ENCODE measurements around the gene DXO. TPM values are rescaled to one million over a fixed set of nuclear protein-coding genes. Genes with fewer than 3 reads are reported as not detected.
A peak's percentile ranks its signal among the peaks of the same experiment; 100 is the strongest.
"Not testable (repeated sequence)": the region's sequence is repeated elsewhere in the genome, so short reads cannot be mapped to it uniquely, and the experiment has no call there.

DXO gene
- total RNA-seq, 1 experiment from 2014 or later = 61.6 TPM

DNA sequence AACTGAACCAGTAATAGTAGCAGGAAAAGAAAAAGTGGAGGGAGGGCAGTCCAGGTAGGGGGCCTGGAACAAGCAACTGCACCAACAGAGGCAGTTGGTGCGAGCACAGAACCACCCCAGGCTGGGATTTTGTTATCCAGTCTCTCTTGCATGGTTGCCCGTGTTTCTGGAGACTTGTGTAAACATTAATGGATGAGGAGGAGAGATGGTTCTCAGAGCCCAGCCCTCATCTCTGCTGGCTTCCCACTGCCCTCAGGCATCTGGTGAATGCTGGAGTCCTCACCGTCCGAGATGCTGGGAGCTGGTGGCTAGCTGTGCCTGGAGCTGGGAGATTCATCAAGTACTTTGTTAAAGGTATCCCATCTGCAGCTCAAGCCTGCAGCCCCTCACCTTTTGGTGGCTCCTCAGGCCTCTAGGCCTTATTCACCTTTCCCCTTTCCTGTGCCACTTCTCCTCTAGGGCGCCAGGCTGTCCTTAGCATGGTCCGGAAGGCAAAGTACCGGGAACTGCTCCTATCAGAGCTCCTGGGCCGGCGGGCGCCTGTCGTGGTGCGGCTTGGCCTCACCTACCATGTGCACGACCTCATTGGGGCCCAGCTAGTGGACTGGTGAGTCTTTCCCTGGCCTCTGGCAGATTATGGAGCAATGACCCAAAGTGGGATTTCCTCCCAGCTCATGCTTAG lies 8.4 kb upstream of the DXO start:
- DNase-seq (ENCODE audit: low spot score) = not testable (repeated sequence)

DNA sequence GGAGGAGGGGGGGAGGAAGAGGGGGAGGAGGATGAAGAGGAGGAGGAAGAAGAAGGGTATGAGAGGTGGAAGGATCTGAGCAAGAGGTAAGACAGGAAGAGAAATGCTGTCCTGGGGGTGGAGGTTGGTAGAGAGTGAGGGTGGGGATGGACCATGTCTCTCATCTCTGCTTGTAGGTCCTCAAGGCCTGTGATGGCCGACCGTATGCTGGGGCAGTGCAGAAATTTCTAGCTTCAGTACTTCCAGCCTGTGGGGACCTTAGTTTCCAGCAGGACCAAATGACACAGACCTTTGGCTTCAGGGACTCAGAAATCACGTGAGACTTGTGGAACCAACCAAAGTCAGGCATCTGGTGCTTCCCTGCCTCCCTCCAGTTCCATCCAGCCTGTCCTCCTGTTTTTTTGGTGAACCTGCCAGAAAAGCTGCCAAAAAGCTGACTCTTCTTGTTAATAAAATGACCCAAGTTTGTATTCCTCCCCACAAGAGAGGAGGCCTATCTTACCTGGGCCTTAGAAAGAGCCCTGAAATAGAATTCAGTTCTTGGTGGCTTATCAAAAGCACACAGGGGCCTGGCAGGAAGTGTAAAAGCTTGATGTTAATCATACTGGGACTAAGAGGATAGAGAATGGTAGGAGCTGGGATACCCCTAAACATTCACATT lies 7.4 kb upstream of the DXO start:
- DNase-seq (ENCODE audit: low spot score) = no peak

DNA sequence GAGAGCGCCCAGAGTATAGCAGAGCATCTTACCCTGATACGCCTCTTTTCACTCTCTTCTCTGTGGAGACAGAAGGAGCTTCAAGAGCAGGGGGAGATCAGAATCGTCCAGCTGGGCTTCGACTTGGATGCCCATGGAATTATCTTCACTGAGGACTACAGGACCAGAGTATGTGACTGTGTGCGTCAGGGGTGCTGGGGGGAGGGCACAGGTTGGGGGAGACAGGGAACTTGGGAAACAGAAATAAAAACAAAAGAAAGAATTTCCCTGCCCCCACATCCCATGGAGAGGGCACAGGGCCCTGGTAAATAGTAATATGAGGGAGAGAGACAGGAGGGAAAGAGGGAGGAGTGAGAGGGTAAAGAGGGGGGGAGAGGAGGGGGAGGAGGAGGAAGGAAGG lies 6.9 kb upstream of the DXO start:
- no peak for DNase-seq (ENCODE audit: low spot score)

DNA sequence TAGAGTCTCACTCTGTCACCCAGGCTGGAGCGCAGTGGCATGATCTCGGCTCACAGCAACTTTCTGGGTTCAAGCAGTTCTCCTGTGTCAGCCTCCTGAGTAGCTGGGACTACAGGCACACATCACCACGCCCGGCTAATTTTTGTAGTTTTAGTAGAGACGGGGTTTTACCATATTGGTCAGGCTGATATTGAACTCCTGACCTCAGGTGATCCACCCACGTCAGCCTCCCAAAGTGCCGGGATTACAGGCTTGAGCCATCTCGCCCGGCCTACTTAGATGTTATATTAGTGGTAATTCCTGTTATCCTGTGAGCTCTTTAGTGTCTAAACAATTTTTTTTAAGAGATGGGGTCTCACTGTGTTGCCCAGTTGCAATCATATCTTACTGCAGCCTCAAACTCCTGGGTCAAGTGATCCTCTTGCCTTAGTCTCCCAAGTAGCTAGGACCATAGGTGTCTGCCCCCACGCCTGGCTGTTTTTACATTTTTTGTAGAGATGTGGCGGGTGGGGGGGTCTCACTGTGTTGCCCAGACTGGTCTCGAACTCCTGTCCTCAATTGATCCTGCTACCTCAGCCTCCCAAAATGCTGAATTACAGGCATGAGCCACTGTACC lies 6.0 kb upstream of the DXO start:
- DNase-seq (ENCODE audit: low spot score) = no peak

DNA sequence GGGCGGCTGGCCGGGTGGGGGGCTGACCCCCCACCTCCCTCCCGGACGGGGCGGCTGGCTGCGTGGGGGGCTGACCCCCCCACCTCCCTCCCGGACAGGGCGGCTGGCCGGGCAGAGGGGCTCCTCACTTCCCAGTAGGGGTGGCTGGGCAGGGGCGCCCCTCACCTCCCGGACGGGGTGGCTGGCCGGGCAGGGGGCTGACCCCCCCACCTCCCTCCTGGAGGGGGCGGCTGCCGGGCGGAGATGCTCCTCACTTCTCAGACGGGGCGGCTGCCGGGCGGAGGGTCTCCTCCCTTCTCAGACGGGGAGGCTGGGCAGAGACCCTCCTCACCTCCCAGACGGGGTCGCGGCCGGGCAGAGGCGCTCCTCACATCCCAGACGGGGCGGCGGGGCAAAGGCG lies 4.1 kb upstream of the DXO start:
- not testable (repeated sequence) for DNase-seq (ENCODE audit: low spot score)

DNA sequence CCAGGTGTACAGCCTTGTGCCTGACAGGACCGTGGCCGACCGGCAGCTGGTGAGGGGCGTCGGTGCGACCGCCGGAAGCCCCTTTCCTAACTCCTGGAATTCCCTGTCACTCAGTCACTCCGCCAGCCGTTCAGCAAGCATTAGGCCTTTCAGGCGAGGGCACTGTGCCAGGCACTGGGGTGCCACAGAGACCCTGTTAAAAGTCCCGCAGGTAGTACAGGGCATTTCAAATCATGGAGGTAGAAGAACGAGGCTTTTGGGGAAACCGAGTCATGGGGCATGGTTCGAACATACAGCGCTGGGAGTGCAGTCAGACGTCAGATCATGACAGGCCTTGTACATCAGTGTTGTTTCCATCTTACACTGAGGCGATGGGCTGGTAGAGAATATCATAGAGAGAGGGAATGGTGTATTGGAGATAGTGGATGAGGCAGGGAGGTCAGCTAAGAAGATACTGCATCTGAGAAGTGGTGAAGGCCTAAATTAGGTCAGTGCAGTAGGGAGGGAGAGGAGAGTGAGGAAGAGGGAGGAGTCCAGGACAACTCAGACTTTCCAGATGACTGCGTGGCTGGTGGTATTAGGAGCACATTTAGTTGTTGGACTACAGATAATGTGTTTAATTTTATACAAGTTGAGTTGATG lies 892 bp upstream of the DXO start:
- no peak for DNase-seq (ENCODE audit: low spot score)

DNA sequence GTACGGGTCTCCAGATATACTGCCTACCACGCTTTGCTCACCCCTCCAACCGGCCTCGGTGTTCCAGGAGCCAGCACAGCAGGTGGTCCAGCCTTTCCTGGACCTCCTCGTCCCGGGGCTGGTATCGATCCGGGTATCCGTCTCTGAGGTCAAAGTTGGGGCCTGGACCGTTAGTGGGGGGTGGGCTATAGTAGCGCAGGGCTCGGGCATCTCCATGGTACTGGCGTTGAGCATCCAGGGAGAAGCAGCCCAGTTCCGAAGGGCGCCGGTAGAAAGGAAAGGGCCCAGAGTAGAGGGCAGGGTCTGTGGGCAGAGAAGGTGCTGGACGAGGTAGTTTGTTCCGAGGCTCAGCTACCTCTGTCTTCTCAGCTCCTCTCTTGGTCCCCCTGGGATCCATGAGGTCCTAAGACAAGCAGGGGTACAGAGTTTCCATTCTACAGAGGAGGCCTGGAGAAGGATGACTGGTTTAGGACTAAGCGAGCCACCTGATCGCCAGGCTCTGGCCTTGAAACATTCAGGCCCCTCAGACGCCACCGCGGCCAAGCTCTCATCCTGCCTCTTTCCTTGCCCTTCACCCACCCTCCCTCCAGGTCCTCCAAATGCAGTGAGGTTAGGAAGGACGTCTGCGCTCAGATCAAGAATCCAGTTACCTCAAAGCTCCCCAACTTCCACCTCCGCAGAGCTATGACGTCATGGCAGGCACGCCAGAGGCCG lies 502 bp downstream of the DXO start:
- DNase-seq (ENCODE audit: low spot score) = no peak

DNA sequence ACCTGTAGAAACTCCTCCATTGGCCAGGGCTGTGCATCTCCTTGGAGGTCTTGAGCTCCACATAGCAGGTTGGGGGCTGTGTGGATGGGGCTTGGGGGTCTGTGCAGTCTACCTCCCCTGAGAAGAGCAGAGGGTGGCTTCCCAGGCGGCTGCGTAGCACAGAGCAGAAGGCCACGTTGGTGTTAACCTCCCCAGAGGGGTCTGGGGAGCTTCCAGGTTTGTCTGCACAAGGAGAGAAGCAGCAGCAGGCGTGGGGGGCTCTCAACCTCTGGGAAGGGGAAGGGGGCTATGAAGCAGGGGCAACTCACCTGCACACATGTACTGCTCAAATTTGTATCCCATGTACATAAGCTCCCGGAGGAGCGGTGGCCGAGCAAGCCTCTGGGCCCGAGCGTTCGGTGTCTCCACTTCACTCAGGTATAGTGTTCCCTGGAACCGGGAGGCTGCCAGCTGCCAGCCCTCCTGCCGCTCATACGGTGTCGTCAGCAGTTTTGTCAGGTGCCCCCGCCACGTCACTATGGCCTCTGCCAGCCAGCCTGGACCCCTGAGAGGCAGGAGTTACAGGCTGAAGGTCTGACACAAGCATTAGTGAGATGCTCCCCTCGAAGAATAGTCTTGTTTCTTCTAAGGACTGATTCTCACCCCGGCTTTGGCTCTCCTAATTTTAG lies 1.2 kb downstream of the DXO start:
- DNase-seq (ENCODE audit: low spot score) = peak; percentile 19

DNA sequence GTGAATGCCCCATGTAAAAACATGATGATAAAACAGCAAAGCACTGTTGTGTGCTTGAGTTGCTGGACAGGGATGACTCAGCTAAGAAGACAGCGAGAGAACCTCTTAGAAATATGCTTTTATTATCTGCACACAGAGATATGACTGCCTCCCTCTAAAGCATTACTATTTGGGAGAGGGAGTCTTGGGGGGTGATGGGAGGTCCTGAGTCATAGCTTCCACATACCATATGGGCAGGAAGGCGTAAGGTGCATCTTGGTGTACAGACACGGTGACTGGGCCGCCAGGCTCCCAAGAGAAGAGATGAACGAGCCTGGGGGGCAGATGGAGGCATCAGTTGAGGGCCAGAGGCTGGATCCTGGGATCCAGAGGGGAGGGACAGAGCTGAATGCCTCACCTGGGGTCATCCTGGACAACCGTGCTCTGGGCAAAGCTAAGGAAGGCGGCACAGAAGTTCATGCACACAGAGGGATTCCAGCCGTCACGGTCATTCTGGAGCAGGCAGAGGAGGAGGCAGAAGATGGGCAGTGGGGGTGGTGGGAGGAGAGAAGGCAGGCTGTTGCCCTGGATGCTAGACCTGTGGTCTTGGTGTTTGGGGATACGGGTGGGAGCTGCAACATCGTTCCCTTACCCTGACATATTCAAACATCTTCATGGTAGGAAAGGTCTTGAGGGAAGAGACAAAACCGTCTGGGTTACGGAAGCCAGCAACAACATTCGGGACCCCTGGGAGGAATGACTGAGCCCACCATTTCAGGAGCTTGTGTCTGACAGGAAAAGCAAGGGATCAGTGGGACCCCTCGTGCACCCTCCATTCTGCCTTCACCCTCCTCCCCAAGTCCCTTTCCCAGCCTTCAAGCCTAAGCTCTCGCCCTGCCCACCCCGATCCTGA lies 2.0 kb downstream of the DXO start:
- DNase-seq (ENCODE audit: low spot score) = no peak

DNA sequence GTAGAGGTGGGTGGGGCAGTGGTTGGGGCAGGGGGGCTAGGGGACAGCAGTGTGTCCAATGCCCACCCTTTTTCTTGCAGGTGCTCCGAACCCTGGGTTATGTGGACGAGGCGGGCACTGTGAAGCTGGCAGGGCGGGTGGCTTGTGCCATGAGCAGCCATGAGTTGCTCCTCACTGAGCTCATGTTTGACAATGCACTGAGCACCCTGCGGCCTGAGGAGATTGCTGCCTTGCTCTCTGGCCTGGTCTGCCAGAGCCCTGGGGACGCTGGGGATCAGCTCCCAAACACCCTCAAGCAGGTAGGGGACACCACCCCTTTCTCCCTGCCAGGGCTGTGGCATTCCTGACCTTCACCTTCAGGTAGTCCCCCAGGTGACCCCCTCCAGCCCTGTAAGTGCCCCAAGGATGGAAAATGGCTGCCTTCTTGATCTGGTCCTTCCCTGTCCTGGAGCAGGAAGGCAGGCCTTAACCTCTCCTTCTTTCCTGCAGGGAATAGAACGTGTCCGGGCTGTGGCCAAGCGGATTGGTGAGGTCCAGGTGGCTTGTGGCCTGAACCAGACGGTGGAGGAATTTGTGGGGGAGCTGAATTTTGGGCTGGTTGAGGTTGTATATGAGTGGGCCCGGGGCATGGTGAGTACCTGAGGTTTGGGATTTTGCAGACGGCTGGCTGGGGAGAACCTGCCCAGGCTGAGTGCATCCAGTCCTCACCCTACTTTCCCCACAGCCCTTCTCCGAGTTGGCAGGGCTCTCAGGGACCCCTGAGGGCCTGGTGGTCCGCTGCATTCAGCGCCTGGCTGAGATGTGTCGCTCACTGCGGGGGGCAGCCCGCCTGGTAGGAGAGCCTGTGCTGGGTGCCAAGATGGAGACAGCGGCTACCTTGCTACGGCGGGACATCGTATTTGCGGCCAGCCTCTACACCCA lies 2.9 kb downstream of the DXO start:
- no peak for DNase-seq (ENCODE audit: low spot score)

DNA sequence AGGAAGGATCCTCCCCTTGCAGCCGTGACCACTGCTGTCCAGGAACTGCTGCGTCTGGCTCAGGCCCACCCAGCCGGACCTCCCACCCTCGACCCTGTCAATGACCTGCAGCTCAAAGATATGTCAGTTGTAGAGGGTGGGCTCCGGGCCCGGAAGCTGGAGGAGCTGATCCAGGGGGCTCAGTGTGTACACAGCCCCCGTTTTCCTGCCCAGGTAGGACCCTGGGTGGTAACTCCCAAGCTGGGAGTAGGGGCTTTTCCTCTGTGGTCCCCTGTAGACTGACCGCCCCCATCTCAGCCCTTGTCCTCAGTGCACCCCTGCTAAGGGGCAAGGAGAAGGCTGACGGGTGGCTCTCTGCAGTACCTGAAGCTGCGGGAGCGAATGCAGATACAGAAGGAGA lies 3.6 kb downstream of the DXO start:
- DNase-seq (ENCODE audit: low spot score) = no peak

DNA sequence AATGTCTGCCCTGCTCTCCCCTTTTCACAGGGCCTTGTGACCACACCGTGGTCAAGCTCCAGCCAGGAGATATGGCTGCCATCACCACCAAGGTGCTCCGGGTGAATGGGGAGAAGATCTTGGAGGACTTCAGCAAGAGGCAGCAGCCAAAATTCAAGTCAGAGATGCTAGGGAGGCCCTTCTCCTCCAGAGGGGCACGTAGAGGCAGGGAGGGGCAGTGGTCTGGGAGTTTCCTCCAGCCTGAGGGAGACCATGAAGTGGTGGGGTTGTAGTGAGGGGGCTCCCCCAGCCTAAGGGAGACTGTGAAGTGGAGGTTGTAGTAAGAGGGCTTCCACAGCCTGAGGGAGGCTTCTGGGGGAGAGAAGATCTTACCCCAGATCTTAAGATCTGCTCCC lies 4.0 kb downstream of the DXO start:
- no peak for DNase-seq (ENCODE audit: low spot score)

DNA sequence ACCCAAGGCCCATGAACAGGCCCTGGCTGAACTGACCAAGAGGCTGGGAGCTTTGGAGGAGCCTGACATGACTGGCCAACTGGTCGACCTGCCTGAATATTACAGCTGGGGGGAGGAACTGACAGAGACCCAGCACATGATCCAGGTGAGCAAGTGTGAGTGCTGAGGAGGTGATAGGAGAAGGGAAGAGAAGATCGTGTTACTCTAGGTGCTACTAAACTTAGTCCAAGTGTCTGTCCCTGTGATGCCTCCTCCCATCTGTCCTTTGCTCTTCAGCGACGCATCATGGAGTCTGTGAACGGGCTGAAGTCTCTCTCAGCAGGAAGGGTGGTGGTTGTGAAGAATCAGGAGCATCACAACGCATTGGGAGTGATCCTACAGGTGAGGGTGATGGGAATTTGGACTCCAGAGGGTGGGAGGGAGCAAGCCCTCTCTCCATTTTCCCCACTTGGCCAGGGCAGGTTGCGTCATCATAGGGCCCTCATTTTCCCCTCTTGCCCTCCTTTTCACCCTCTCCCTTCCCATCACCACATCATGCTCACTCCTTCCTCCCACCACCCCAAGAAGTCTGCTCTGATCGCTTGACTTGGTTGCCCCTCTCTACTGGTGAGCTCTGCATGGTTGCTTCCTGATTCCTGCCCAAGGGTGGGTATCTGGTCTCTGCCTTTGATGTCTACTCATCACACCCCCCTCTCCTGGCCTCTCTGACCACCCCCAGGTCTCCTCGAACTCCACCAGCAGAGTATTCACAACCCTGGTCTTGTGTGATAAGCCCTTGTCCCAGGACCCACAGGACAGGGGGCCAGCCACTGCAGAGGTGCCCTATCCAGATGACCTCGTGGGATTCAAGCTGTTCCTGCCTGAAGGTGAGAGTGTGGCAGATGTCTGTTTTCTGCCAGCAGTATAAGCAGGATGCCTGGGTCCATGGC lies 4.7 kb downstream of the DXO start:
- DNase-seq (ENCODE audit: low spot score) = no peak

DNA sequence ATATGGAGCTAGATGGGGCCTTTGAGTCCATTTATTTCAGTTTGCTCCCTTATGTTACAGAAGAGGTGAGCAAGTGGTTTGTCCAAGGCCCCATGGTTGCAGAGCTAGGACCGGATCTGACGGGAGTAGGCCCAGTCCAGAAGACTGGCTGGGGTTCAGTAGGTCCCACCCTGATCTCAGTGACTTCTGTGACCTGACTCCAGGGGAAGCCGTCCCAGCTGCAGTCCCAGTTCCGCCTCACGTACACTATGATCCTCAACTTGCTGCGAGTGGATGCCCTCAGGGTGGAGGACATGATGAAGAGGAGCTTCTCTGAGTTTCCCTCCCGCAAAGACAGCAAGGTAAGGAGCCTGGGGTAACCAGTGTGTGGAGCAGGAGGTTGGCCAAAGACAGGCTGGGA lies 5.4 kb downstream of the DXO start:
- no peak for DNase-seq (ENCODE audit: low spot score)

DNA sequence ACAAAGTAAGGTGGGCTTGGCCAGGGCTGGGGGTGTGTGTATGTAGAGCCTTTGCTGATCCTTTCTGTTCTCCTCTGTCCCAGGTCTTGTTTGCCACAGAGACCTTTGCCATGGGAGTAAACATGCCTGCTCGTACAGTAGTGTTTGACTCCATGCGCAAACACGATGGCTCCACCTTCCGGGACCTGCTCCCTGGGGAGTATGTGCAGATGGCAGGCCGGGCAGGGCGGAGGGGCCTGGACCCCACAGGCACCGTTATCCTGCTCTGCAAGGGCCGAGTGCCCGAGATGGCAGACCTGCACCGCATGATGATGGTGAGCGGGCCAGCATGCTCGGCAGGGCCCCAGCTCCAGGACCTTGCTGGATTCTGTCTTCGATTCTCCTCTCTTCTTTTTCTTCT lies 6.2 kb downstream of the DXO start:
- DNase-seq (ENCODE audit: low spot score) = no peak

DNA sequence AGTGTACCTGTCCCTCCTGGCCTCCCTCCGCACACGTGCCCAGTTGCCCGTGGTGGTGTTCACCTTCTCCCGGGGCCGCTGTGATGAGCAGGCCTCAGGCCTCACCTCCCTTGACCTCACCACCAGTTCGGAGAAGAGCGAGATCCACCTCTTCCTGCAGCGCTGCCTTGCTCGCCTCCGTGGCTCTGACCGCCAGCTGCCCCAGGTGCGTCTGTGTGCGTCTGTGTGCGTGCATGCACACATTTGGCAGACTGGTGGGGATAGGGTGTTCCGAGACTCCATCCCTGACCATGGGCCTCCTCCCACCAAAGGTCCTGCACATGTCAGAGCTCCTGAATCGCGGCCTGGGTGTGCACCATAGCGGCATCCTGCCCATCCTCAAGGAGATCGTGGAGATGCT lies 8.0 kb downstream of the DXO start:
- no peak for DNase-seq (ENCODE audit: low spot score)

DNA sequence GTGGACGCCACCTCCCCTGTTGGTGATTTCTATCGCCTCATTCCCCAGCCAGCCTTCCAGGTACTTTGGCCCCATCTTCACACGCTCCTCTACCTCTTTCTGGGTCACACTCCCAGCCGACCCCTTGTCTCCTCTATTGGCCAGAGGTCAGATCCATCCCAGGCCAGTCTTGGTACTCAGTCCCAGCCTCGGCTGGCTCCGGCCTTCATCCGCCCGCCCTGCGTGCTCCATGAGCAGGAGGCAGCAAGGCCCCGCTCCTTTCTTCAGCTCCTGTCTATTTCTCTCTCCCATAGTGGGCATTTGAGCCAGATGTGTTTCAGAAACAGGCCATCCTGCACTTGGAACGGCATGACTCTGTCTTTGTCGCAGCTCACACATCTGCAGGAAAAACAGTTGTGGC lies 10.3 kb downstream of the DXO start:
- no peak for DNase-seq (ENCODE audit: low spot score)
